Uterus (tissue), 2 donors: ENCODE results near the gene RNF14.

Source experiments
- POLR2A ChIP-seq, 2 donors: fragments of 450-650 bp; IDR thresholded peaks; one replicate each; pipeline ENCODE4 v1.6.1; 2016; ENCODE audit warnings: antibody characterized with exemption in 2 of 2, mild to moderate bottlenecking in 1 of 2, moderate library complexity in 1 of 2
- TF ChIP-seq, protein P1 (sequence below), 4 experiments: fragments of 200-600 bp in 2 of 4; fragments of 450-650 bp in 2 of 4; sonication (generic) in 2 of 4; IDR thresholded peaks; one replicate each; pipeline ENCODE4 v1.5.1; 2016 to 2019; ENCODE audit warnings: antibody characterized with exemption in 4 of 4, mild to moderate bottlenecking in 2 of 4, moderate library complexity in 1 of 4

DNA sequence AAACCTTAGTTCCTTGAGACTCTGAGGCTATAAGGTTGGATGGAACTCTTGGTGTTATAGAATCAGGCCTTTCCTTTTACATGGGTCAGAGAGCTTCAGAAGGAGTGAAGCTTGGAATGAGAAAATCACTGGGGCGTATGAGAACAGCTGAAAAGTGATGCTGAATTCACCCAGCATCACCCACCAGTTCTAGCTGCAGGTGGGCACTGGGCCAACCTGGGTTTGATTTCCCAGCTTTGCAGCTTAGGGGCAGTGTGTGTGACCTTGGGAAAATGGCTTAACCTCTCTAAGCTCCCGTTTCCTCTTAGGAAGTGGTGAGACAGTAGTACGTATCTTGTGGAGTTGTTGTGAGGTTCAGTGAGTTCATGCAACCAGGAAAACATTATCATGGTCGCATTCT, 21.6 kb upstream of the RNF14 start:
- TF ChIP-seq, protein P1, sequence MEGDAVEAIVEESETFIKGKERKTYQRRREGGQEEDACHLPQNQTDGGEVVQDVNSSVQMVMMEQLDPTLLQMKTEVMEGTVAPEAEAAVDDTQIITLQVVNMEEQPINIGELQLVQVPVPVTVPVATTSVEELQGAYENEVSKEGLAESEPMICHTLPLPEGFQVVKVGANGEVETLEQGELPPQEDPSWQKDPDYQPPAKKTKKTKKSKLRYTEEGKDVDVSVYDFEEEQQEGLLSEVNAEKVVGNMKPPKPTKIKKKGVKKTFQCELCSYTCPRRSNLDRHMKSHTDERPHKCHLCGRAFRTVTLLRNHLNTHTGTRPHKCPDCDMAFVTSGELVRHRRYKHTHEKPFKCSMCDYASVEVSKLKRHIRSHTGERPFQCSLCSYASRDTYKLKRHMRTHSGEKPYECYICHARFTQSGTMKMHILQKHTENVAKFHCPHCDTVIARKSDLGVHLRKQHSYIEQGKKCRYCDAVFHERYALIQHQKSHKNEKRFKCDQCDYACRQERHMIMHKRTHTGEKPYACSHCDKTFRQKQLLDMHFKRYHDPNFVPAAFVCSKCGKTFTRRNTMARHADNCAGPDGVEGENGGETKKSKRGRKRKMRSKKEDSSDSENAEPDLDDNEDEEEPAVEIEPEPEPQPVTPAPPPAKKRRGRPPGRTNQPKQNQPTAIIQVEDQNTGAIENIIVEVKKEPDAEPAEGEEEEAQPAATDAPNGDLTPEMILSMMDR (IDR thresholded peaks at IDR 0.05) = no peak
- no peak for TF ChIP-seq POLR2A (IDR thresholded peaks at IDR 0.05)
